Loucy (cell line): Measurements from ENCODE around the gene KLHL30.

Experiments used
- CTCF ChIP-seq: fragments of 200-600 bp; sonication (generic); conservative IDR thresholded peaks from 2 replicates; pipeline ENCODE4 v1.5.1; 2014; ENCODE audit warnings: mild to moderate bottlenecking, antibody characterized with exemption, low read length
- EZH2phosphoT487 ChIP-seq: fragments of 200-600 bp; IDR thresholded peaks from 2 replicates; pipeline ENCODE4 v1.6.1; 2018; ENCODE audit warnings: antibody characterized with exemption, mild to moderate bottlenecking, moderate library complexity, borderline replicate concordance

DNA sequence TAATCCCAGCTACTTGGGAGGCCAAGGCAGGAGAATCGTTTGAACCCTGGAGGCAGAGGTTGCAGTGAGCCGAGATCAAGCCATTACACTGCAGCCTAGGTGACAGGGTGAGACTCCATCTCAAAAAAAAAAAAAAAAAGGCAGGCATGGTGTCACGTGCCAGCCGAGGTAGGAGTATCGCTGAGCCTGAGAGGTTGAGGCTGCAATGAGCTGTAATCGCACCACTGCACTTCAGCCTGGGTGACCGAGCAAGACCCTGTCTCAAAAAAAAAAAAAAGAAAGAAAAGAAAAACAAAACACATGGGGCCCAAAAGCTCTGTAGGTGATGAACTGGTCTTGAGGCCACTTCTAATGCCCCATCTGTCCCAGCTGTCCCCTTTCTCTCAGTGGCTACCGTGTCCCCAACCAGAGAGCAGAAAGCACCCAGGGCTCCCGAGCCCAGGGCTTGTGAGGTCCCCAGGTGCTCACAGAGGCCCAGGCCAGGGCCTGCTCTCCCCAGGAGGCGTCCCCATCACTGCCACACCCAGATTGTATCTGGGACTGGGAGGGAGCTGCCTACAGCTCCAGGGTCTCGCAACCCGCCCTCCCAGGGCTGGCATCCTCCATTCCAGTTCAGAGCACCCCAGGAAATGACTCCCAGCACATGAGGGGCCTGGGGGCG lies 8.5 kb downstream of the KLHL30 start:
- TF ChIP-seq CTCF (no peak), EZH2phosphoT487 (no peak)
